DMS53 treated with DMSO at 0.1 percent for 48 hours (cell line): ENCODE data around the gene PLLP.

Source experiments
- DNase-seq: peaks from one replicate; lab custom pipeline; 2025; ENCODE audit not compliant: unreplicated experiment; lab: John Stamatoyannopoulos, UW

The PLLP gene

GRCh38 chr16:57284209-57284951 lies at the start of gene PLLP:
PLLP (minus strand) TSS chr16:57284672; CDS start chr16:57284540, 132 bp downstream.
- peak; percentile 57 for DNase-seq

GRCh38 chr16:57333402-57333801 lies 48.9 kb upstream of the PLLP start:
- no peak for DNase-seq

- no peak for DNase-seq
Observed at GRCh38 chr16:57331355-57331754, 46.9 kb upstream of the PLLP start.

GRCh38 chr16:57329718-57330327 lies 45.4 kb upstream of the PLLP start:
- no peak for DNase-seq

- no peak for DNase-seq
Observed at GRCh38 chr16:57325458-57325857, 41.0 kb upstream of the PLLP start.

- DNase-seq, result no peak
Observed at GRCh38 chr16:57324749-57325148, 40.3 kb upstream of the PLLP start.

- no peak for DNase-seq
Observed at GRCh38 chr16:57319646-57320045, 35.2 kb upstream of the PLLP start.

- no peak for DNase-seq
Observed at GRCh38 chr16:57318240-57318970, 33.9 kb upstream of the PLLP start.

- DNase-seq, result no peak
Observed at GRCh38 chr16:57316390-57317017, 32.0 kb upstream of the PLLP start.

GRCh38 chr16:57315416-57315815 lies 30.9 kb upstream of the PLLP start:
- no peak for DNase-seq

- DNase-seq, result no peak
Observed at GRCh38 chr16:57314161-57314785, 29.8 kb upstream of the PLLP start.

- DNase-seq, result no peak
Observed at GRCh38 chr16:57313509-57313908, 29.0 kb upstream of the PLLP start.

GRCh38 chr16:57310801-57311200 lies 26.3 kb upstream of the PLLP start:
- DNase-seq, result no peak

GRCh38 chr16:57308041-57308440 lies 23.6 kb upstream of the PLLP start:
- DNase-seq, result no peak

GRCh38 chr16:57307365-57307764 lies 22.9 kb upstream of the PLLP start:
- DNase-seq, result no peak

GRCh38 chr16:57306676-57307341 lies 22.3 kb upstream of the PLLP start:
- no peak for DNase-seq

- no peak for DNase-seq
Observed at GRCh38 chr16:57305159-57305811, 20.8 kb upstream of the PLLP start.

GRCh38 chr16:57304169-57305061 lies 19.9 kb upstream of the PLLP start:
- no peak for DNase-seq

- no peak for DNase-seq
Observed at GRCh38 chr16:57303910-57304168, 19.4 kb upstream of the PLLP start.
